ENCODE results near the gene IKBIP.

DNA sequence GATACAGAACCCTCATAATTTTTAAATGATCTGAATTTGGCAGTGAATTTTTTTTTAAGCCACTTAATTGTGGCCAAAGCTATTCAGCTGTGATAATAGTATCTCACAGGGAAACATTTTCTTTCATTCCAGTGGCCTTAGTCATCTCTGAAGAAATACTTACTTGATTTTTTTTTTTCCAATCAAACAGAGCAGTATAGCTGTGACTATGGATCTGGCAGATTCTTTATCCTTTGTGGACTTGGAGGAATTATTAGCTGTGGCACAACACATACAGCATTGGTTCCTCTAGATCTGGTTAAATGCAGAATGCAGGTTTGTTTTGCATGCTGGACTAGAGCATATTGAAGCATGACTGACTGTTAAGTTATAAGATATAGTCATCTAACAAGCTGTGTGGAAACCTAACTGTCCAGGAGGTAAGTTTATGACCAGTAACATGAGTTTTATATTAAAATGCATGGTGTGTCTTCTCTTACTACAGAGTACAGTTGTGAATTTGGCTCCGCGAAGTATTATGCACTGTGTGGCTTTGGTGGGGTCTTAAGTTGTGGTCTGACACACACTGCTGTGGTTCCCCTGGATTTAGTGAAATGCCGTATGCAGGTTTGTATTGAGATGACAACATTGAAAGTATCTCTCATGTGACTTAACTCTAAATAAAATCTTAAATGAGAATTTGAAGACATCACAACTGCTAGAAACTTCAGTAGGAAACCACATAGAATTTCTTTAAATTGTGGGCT lies 49.2 kb downstream of the IKBIP start:
- TF ChIP-seq, protein P1, sequence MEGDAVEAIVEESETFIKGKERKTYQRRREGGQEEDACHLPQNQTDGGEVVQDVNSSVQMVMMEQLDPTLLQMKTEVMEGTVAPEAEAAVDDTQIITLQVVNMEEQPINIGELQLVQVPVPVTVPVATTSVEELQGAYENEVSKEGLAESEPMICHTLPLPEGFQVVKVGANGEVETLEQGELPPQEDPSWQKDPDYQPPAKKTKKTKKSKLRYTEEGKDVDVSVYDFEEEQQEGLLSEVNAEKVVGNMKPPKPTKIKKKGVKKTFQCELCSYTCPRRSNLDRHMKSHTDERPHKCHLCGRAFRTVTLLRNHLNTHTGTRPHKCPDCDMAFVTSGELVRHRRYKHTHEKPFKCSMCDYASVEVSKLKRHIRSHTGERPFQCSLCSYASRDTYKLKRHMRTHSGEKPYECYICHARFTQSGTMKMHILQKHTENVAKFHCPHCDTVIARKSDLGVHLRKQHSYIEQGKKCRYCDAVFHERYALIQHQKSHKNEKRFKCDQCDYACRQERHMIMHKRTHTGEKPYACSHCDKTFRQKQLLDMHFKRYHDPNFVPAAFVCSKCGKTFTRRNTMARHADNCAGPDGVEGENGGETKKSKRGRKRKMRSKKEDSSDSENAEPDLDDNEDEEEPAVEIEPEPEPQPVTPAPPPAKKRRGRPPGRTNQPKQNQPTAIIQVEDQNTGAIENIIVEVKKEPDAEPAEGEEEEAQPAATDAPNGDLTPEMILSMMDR (IDR thresholded peaks at IDR 0.05 in 8 of 11, conservative IDR thresholded peaks at IDR 0.05 in 3 of 11): no peak
- TF ChIP-seq POLR2A (IDR thresholded peaks at IDR 0.05): no peak
